WTC11 (cell line): ENCODE measurements around the gene GPI. TPM values are rescaled to one million over a fixed set of nuclear protein-coding genes. Genes with fewer than 3 reads are reported as not detected.
A peak's percentile ranks its signal among the peaks of the same experiment; 100 is the strongest.

Experiments
- ATAC-seq: fragments of 200-7000 bp; cut with Tn5 transposase; 2 replicates; pipeline ENCODE4 v1.10.0; 2021; ENCODE audit warnings: mild to moderate bottlenecking, moderate library complexity
- CTCF ChIA-PET: fragments of 300-600 bp; sonication (Branson Sonifier 250); formaldehyde crosslinking; loops from one replicate; lab custom pipeline; 2021; ENCODE audit warnings: antibody characterized with exemption; lab: Charles Lee
- POLR2A ChIA-PET: fragments of 350-600 bp; sonication (Branson Sonifier 250); formaldehyde crosslinking; loops from one replicate; lab custom pipeline; 2021; ENCODE audit warnings: antibody characterized with exemption; lab: Charles Lee
- DNase-seq: peaks from one replicate; pipeline ENCODE4 v3.0.0; 2021; ENCODE audit warnings: low spot score
- H3K27ac Mint-ChIP-seq: 2 replicates; pipeline ENCODE4 v1.8.0; 2021; ENCODE audit warnings: mixed read lengths
- H3K27me3 Mint-ChIP-seq: 2 replicates; pipeline ENCODE4 v1.8.0; 2021; ENCODE audit warnings: low read depth, mild to moderate bottlenecking, moderate library complexity, mixed read lengths
- H3K36me3 Mint-ChIP-seq: 2 replicates; pipeline ENCODE4 v1.8.0; 2021; ENCODE audit warnings: mixed read lengths
- H3K4me1 Mint-ChIP-seq: 2 replicates; pipeline ENCODE4 v1.8.0; 2022; ENCODE audit warnings: mixed read lengths
- H3K4me3 Mint-ChIP-seq: 2 replicates; pipeline ENCODE4 v1.8.0; 2021; ENCODE audit warnings: mild to moderate bottlenecking, moderate library complexity, mixed read lengths
- H3K9me3 Mint-ChIP-seq: 2 replicates; pipeline ENCODE4 v1.8.0; 2021; ENCODE audit warnings: mixed read lengths
- ATF6 ChIP-seq: sonication (generic); formaldehyde crosslinking; IDR thresholded peaks from 2 replicates; pipeline ENCODE4 v1.8.1; 2023; ENCODE audit warnings: mild to moderate bottlenecking, missing genetic modification reagents
- E2F4 ChIP-seq: sonication (generic); formaldehyde crosslinking; IDR thresholded peaks from 2 replicates; pipeline ENCODE4 v1.8.1; 2022; ENCODE audit warnings: low read depth, mild to moderate bottlenecking, moderate library complexity, missing genetic modification reagents, borderline replicate concordance
- EMX1 ChIP-seq: fragments of 250-450 bp; sonication (Bioruptor Pico); IDR thresholded peaks from 2 replicates; pipeline ENCODE4 v1.8.0; 2021; ENCODE audit warnings: mild to moderate bottlenecking
- FOXK1 ChIP-seq: sonication (generic); formaldehyde crosslinking; IDR thresholded peaks from 2 replicates; pipeline ENCODE4 v1.8.0; 2022; ENCODE audit warnings: mild to moderate bottlenecking, moderate library complexity, missing genetic modification reagents
- JAZF1 ChIP-seq: fragments of 250-450 bp; sonication (Bioruptor Pico); IDR thresholded peaks from 2 replicates; pipeline ENCODE4 v1.9.0; 2021; ENCODE audit warnings: moderate library complexity, mild to moderate bottlenecking, inconsistent platforms
- NFYB ChIP-seq: sonication (generic); formaldehyde crosslinking; conservative IDR thresholded peaks from 2 replicates; pipeline ENCODE4 v1.8.0; 2022; ENCODE audit warnings: low read depth, missing genetic modification reagents
- NR2C2 ChIP-seq: sonication (generic); formaldehyde crosslinking; IDR thresholded peaks from 2 replicates; pipeline ENCODE4 v1.8.0; 2022; ENCODE audit warnings: mild to moderate bottlenecking, missing genetic modification reagents
- TEAD4 ChIP-seq: sonication (generic); formaldehyde crosslinking; IDR thresholded peaks from 2 replicates; pipeline ENCODE4 v1.8.0; 2022; ENCODE audit warnings: mild to moderate bottlenecking, missing genetic modification reagents
- ZNF121 ChIP-seq: sonication (generic); formaldehyde crosslinking; IDR thresholded peaks from 2 replicates; pipeline ENCODE4 v1.8.0; 2023; ENCODE audit warnings: missing genetic modification reagents
- ZNF219 ChIP-seq: sonication (generic); formaldehyde crosslinking; IDR thresholded peaks from 2 replicates; pipeline ENCODE4 v1.8.0; 2023; ENCODE audit warnings: missing genetic modification reagents, mild to moderate bottlenecking, borderline replicate concordance
- ZNF317 ChIP-seq: sonication (generic); formaldehyde crosslinking; IDR thresholded peaks from 2 replicates; pipeline ENCODE4 v1.8.1; 2023; ENCODE audit warnings: low read depth, mild to moderate bottlenecking, moderate library complexity, missing genetic modification reagents, borderline replicate concordance
- total RNA-seq: library from RNA; stranded (reverse); gene quantifications from 3 replicates; pipeline ENCODE4 v1.2.3, GENCODE V29; 2021
- TF ChIP-seq, protein P1 (sequence below): sonication (generic); formaldehyde crosslinking; IDR thresholded peaks from 2 replicates; pipeline ENCODE4 v1.8.0; 2023; ENCODE audit warnings: mild to moderate bottlenecking, missing genetic modification reagents

The GPI gene
- total RNA-seq, 1 experiment from 2014 or later = 389 TPM

GRCh38 chr19:34436716-34437115 lies 71.7 kb downstream of the GPI start:
- CTCF ChIA-PET = no interaction called here

DNA sequence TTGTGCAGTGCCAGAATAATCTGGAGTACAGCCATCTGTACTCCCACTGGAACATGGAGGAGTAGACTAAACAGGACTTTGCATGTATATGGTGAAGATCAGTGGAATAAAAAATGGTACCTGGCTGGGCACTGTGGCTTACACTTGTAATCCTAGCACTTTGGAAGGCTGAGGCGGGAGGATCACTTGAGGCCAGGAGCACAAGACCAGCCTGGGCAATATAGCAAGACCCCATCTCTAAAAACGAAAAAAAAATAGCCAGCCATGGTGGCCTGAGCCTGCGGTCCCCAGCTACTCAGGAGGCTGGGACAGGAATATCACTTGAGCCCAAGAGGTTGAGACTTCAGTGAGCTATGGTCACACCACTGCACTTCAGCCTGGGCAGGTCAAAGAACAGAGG lies 83.2 kb downstream of the GPI start:
- ChIA-PET POLR2A (no interaction called here), CTCF (no interaction called here)
- Mint-ChIP-seq H3K4me1 (no peaks in the 10 kb centered on the region), H3K36me3 (peaks cover 87% of the 10 kb centered on the region), H3K9me3 (no peaks in the 10 kb centered on the region), H3K27me3 (no peaks in the 10 kb centered on the region), H3K4me3 (no peak overlapping the region), H3K27ac (no peak overlapping the region)
- TF ChIP-seq E2F4 (CRISPR knock-in tag) = no peak
- TF ChIP-seq, protein P1, sequence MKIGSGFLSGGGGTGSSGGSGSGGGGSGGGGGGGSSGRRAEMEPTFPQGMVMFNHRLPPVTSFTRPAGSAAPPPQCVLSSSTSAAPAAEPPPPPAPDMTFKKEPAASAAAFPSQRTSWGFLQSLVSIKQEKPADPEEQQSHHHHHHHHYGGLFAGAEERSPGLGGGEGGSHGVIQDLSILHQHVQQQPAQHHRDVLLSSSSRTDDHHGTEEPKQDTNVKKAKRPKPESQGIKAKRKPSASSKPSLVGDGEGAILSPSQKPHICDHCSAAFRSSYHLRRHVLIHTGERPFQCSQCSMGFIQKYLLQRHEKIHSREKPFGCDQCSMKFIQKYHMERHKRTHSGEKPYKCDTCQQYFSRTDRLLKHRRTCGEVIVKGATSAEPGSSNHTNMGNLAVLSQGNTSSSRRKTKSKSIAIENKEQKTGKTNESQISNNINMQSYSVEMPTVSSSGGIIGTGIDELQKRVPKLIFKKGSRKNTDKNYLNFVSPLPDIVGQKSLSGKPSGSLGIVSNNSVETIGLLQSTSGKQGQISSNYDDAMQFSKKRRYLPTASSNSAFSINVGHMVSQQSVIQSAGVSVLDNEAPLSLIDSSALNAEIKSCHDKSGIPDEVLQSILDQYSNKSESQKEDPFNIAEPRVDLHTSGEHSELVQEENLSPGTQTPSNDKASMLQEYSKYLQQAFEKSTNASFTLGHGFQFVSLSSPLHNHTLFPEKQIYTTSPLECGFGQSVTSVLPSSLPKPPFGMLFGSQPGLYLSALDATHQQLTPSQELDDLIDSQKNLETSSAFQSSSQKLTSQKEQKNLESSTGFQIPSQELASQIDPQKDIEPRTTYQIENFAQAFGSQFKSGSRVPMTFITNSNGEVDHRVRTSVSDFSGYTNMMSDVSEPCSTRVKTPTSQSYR (CRISPR knock-in tag) = no peak
- TF ChIP-seq NFYB = no peak
- no peak for TF ChIP-seq ZNF317 (CRISPR knock-in tag)
- peak; percentile 72; the same call in 1 of the 2 replicates for TF ChIP-seq ZNF121
- no peak for TF ChIP-seq ATF6 (CRISPR knock-in tag)
- DNase-seq (no peak), ATAC-seq (no peak)

More at GRCh38 chr19:34436716-34437115, 71.7 kb downstream of the GPI start:
- Mint-ChIP-seq H3K27ac (no peak overlapping the region), H3K36me3 (peaks cover 77% of the 10 kb centered on the region), H3K9me3 (no peaks in the 10 kb centered on the region), H3K4me3 (no peak overlapping the region), H3K27me3 (no peaks in the 10 kb centered on the region), H3K4me1 (no peaks in the 10 kb centered on the region)
- POLR2A ChIA-PET = no interaction called here
- ATAC-seq (no peak), DNase-seq (no peak)
- TF ChIP-seq FOXK1 (CRISPR knock-in tag) (no peak), ZNF219 (CRISPR knock-in tag) (no peak), JAZF1 (no peak), EMX1 (CRISPR knock-in tag) (no peak), NR2C2 (CRISPR knock-in tag) (no peak), TEAD4 (CRISPR knock-in tag) (no peak)

Other genes starting within 250 kb of the GPI start
- 161 to 178 TPM (median 173 TPM) in 3 replicates for gene LSM14A, start 192.7 kb upstream of the GPI start, total RNA-seq
- gene GARRE1, start 110.6 kb upstream of the GPI start, total RNA-seq = 16.7 to 20.8 TPM (median 19.8 TPM) in 3 replicates
- gene PDCD2L, start 39.2 kb downstream of the GPI start, total RNA-seq = 38.0 to 43.4 TPM (median 41.2 TPM) in 3 replicates
- 156 to 163 TPM (median 162 TPM) in 3 replicates for gene UBA2, start 63.2 kb downstream of the GPI start, total RNA-seq
- 14.3 to 18.1 TPM (median 16.0 TPM) in 3 replicates for gene WTIP, start 116.6 kb downstream of the GPI start, total RNA-seq